Heart left ventricle (tissue), 13 donors: ENCODE data around the gene C12orf43.

ENCODE experiments used
- CTCF ChIP-seq, 12 donors: fragments of 200-600 bp; sonication (generic) in 4 of 12; IDR thresholded peaks; one replicate each; pipeline versions ENCODE4 v1.5.0 to v1.8.0; 2018 to 2022; ENCODE audit warnings: antibody characterized with exemption in 12 of 12, mild to moderate bottlenecking in 5 of 12
- POLR2A ChIP-seq, 2 donors: fragments of 450-650 bp; IDR thresholded peaks; one replicate each; pipeline ENCODE4 v1.6.1; 2017; ENCODE audit warnings: antibody characterized with exemption in 2 of 2, mild to moderate bottlenecking in 2 of 2, moderate library complexity in 2 of 2
- donor health status: ischemic (EF 13 %, LVEDD 7.1; RV severe dilation, severe dysfunction).
- donor health status: DM: no; HTN: yes; CAD: no.
- donor health status: DM: no; HTN: no; CAD: no.
- donor health status: ischemic (EF 25% LVEDD 6.9; RV normal size, moderate dysfunction).
- donor health status: ischemic (EF 25% LVEDD 5.7; RV mildly dilated, moderate dysfunction).
- donor health status: ischemic (EF 35%, LVEDD 5.7; RV mildly dilated, moderate dysfunction).
- donor health status: nonischemic (EF 11% LVEDD 7.7; RV severe dilation, severe dysfunction).
- donor health status: DM: yes; HTN: yes; CAD: no.
- donor health status: PGD.
- donor health status: ischemic (EF 29% LVEDD 5.4; RV normal size, mild dysfunction).
- donor health status: nonischemic (EF 23%, LVEDD 6.1; RV moderate dilation, normal function).

- TF ChIP-seq CTCF (IDR thresholded peaks at IDR 0.05) (no peak), POLR2A (IDR thresholded peaks at IDR 0.05) (no peak)
Measured at GRCh38 chr12:120950807-120951206, 65.5 kb downstream of the C12orf43 start.
